ENCODE measurements around the gene OVCH2.
A peak's percentile ranks its signal among the peaks of the same experiment; 100 is the strongest.
"Not testable (repeated sequence)": the region's sequence is repeated elsewhere in the genome, so short reads cannot be mapped to it uniquely, and the experiment has no call there.

Gene OVCH2

GRCh38 chr11:7706377-7706776, at the start of gene OVCH2:
Gene OVCH2, minus strand, starts transcription at chr11:7706477. Its CDS starts 83 bp downstream, at chr11:7706394.
- DNase-seq (ENCODE audit: low spot score): no peak

GRCh38 chr11:7749456-7749855, 43.2 kb upstream of the OVCH2 start:
- no peak for DNase-seq (ENCODE audit: low spot score)

- not testable (repeated sequence) for DNase-seq (ENCODE audit: low spot score)
Measured at GRCh38 chr11:7734767-7735166, 28.5 kb upstream of the OVCH2 start.

- DNase-seq (ENCODE audit: low spot score): no peak
Measured at GRCh38 chr11:7714786-7715185, 8.5 kb upstream of the OVCH2 start.

- DNase-seq (ENCODE audit: low spot score): no peak
Measured at GRCh38 chr11:7703740-7704139, 2.5 kb downstream of the OVCH2 start.

- no peak for DNase-seq (ENCODE audit: low spot score)
Measured at GRCh38 chr11:7696424-7696823, 9.9 kb downstream of the OVCH2 start.

- DNase-seq (ENCODE audit: low spot score): no peak
Measured at GRCh38 chr11:7694235-7694634, 12.0 kb downstream of the OVCH2 start.

- no peak for DNase-seq (ENCODE audit: low spot score)
Measured at GRCh38 chr11:7692426-7692825, 13.9 kb downstream of the OVCH2 start.

- DNase-seq (ENCODE audit: low spot score): no peak
Measured at GRCh38 chr11:7691759-7692350, 14.4 kb downstream of the OVCH2 start.

- DNase-seq (ENCODE audit: low spot score): no peak
Measured at GRCh38 chr11:7690648-7691047, 15.6 kb downstream of the OVCH2 start.

- DNase-seq (ENCODE audit: low spot score): no peak
Measured at GRCh38 chr11:7689239-7689638, 17.0 kb downstream of the OVCH2 start.

GRCh38 chr11:7688238-7688826, 17.9 kb downstream of the OVCH2 start:
- DNase-seq (ENCODE audit: low spot score): peak; percentile 9

- DNase-seq (ENCODE audit: low spot score): no peak
Measured at GRCh38 chr11:7687386-7687785, 18.9 kb downstream of the OVCH2 start.

GRCh38 chr11:7686761-7687160, 19.5 kb downstream of the OVCH2 start:
- no peak for DNase-seq (ENCODE audit: low spot score)

GRCh38 chr11:7683571-7683970, 22.7 kb downstream of the OVCH2 start:
- DNase-seq (ENCODE audit: low spot score): no peak

GRCh38 chr11:7677796-7678201, 28.5 kb downstream of the OVCH2 start:
- no peak for DNase-seq (ENCODE audit: low spot score)

GRCh38 chr11:7677071-7677470, 29.2 kb downstream of the OVCH2 start:
- DNase-seq (ENCODE audit: low spot score): no peak

GRCh38 chr11:7675631-7676030, 30.6 kb downstream of the OVCH2 start:
- no peak for DNase-seq (ENCODE audit: low spot score)

GRCh38 chr11:7673724-7674434, 32.4 kb downstream of the OVCH2 start:
- DNase-seq (ENCODE audit: low spot score): no peak

GRCh38 chr11:7672960-7673723, 33.1 kb downstream of the OVCH2 start, which contains the start of gene CYB5R2:
Gene CYB5R2, minus strand, starts transcription at chr11:7673500. Its CDS starts 675 bp downstream, at chr11:7672825.
- DNase-seq (ENCODE audit: low spot score): no peak

- no peak for DNase-seq (ENCODE audit: low spot score)
Measured at GRCh38 chr11:7672276-7672959, 33.9 kb downstream of the OVCH2 start.

Data from CD4-positive, alpha-beta T cell treated with Interleukin-2 at 100 ng/mL for 4 hours (primary cell).